Neural cell (in vitro differentiated cells): ENCODE data around the gene LINGO4.

Experiments
- CTCF ChIP-seq: fragments of 450-650 bp; IDR thresholded peaks from 2 replicates; pipeline ENCODE4 v1.5.1; 2014; ENCODE audit warnings: antibody characterized with exemption, mild to moderate bottlenecking, moderate library complexity; ENCODE audit not compliant: poor library complexity, severe bottlenecking
- EP300 ChIP-seq: fragments of 450-650 bp; conservative IDR thresholded peaks from 2 replicates; pipeline ENCODE4 v1.6.1; 2014; ENCODE audit warnings: antibody characterized with exemption, mild to moderate bottlenecking, moderate library complexity; ENCODE audit not compliant: poor library complexity, severe bottlenecking
- EZH2 ChIP-seq: fragments of 200-600, 300-800 bp; shearing (Covaris generic), sonication (generic); IDR thresholded peaks from 2 replicates; pipeline ENCODE4 v1.6.1; 2014; ENCODE audit warnings: antibody characterized with exemption, low read length, borderline replicate concordance, mild to moderate bottlenecking; ENCODE audit not compliant: insufficient read depth, poor library complexity, severe bottlenecking
- POLR2AphosphoS5 ChIP-seq: IDR thresholded peaks from 2 replicates; pipeline ENCODE4 v1.6.1; 2012
- REST ChIP-seq: IDR thresholded peaks from 2 replicates; pipeline ENCODE4 v1.6.1; 2012; ENCODE audit warnings: borderline replicate concordance
- TAF1 ChIP-seq: IDR thresholded peaks from 2 replicates; pipeline ENCODE4 v1.6.1; 2012; ENCODE audit warnings: low read depth

- TF ChIP-seq POLR2AphosphoS5 (no peak), REST (no peak), CTCF (no peak), TAF1 (no peak), EP300 (no peak), EZH2 (no peak)
Observed at GRCh38 chr1:151817353-151817730, 12.1 kb upstream of the LINGO4 start.
